ENCODE results near the gene NR2F2.

NR2F2 gene

DNA sequence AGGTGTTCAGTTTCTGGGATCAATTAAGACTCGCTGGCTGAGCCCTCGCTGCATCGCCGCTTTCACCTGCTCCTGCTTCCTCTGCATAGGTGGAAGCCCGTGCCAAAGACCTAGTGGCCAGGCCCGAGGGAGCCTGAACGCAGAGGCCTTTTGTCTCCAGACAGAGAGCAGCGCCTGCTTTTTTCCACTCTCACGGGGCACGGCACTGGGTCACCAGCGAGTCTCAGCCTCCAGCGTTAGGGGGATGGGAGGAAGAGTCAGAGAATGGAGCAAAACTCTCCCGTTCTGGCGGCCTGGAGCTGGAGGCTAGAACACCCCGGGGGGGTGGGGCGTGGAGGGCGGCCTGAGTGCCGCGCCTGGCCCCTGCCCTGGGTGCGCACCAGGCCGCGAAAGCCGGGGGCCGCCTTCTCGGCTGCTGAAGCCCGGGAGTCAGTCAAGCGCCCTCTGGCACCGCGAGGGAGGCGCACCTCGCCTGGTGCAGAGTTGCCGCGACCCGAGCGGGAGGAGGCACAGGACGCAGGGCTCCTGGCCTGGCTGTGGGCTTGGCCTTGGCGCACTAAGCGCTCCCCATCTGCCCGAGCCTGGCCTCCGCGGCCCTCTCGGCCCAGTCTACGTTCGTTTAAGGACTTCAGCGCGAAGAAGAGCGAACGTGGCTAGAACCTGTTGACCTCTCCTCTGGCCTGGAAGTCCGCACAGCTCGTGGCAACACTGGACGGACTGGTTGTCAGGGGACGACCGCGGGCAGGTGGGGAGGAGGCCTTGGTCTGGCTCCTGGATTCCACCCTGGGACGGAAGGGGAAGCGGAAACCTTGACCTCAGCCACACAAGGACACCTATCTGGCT is 21.5 kb downstream of the NR2F2 start:
- no peaks in the 10 kb centered on the region for H3K36me3 ChIP-seq (ENCODE audit: control insufficient read depth, insufficient read depth, low read length)
- no peak overlapping the region for H3K4me3 ChIP-seq (ENCODE audit: extremely low read depth, insufficient read depth, low read length, poor library complexity, severe bottlenecking)
- no peaks in the 10 kb centered on the region for H3K9me3 ChIP-seq (ENCODE audit: control insufficient read depth, low read length)
- H3K27ac ChIP-seq (ENCODE audit: low read depth, low read length, severe bottlenecking): no peak overlapping the region
- H3K4me1 ChIP-seq (ENCODE audit: control insufficient read depth, insufficient read depth, low read length, poor library complexity, severe bottlenecking): peaks cover 7% of the 10 kb centered on the region
- WGBS, 2 experiments (ENCODE audit: insufficient coverage in 2 of 2): 3% methylated on average over 41 to 53 of the region's 56 CpGs

DNA sequence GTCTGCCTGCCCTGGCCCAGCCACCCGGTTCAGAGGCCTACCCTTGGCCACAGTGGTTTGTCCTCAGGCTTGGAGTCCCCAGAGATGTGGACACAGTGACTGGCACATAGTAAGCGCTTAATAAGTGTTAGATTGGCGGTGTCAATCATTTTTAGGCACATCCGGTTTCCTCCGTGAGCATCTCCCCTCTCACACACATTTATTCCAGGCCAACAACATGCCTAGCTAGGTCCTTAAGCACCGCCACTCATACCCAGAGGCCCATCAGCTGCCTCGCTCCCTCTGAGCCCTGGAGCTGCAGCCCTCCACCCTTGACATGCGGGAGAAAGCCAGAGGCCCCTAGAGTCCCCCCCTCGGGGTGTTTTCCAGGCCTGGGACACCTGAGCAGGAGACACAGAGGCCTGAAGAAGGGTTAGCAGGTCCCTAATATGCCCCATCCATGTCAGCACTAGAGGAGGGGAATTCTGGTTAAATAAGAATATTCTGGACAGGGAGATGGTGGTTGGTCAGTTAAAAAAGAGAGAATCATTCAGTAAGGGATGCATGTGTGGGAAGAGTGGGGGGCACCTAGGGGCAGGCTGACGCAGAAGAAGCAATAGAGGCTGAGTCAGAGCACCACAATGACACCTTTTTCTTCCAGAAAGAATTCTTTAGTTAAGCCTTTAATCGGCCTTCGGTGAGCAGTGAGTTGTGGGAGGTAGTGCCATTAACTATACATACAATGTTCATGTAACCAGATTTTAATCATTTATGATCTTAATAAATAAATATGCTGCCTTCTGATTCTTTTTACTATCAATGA is 22.3 kb downstream of the NR2F2 start:
- peaks cover 10% of the 10 kb centered on the region for H3K4me1 ChIP-seq (ENCODE audit: control insufficient read depth, insufficient read depth, low read length, poor library complexity, severe bottlenecking)

DNA sequence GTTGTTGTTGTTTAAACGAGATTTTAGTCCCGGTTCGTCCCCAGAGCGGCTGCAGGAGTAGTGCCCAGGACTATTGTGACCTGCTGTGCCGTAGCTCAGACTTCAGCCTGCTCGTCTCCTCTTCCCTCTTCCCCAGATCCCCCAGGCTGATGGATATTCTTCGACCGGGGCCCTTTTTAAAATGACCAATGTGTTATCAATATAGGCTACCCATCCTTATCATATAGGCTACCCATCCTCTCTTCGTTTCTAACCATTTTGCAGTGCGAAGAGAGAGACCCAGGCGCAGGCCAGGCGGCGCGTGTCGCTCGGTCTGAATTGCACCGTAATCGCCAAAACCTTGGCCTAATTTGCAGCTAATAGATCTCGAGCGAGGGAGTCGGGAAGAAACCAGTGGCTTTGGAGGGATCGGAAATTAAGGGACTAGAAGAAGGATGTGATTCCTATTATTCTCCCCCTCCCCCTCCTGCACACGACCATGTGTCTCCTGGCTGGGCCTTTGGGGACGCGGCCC is 23.0 kb downstream of the NR2F2 start:
- peaks cover 17% of the 10 kb centered on the region for H3K4me1 ChIP-seq (ENCODE audit: control insufficient read depth, insufficient read depth, low read length, poor library complexity, severe bottlenecking)
- H3K4me3 ChIP-seq (ENCODE audit: extremely low read depth, insufficient read depth, low read length, poor library complexity, severe bottlenecking): no peak overlapping the region
- no peak overlapping the region for H3K27ac ChIP-seq (ENCODE audit: low read depth, low read length, severe bottlenecking)
- WGBS, 2 experiments (ENCODE audit: insufficient coverage in 2 of 2): 1 to 7% methylated on average over 13 to 16 of the region's 25 CpGs
- H3K36me3 ChIP-seq (ENCODE audit: control insufficient read depth, insufficient read depth, low read length): no peaks in the 10 kb centered on the region
- H3K9me3 ChIP-seq (ENCODE audit: control insufficient read depth, low read length): no peaks in the 10 kb centered on the region

More for the DNA sequence above, 22.3 kb downstream of the NR2F2 start:
- H3K27ac ChIP-seq (ENCODE audit: low read depth, low read length, severe bottlenecking): no peak overlapping the region
- 9 to 33% methylated on average over 4 to 6 of the region's 12 CpGs for WGBS, 2 experiments (ENCODE audit: insufficient coverage in 2 of 2)
- H3K4me3 ChIP-seq (ENCODE audit: extremely low read depth, insufficient read depth, low read length, poor library complexity, severe bottlenecking): no peak overlapping the region
- H3K9me3 ChIP-seq (ENCODE audit: control insufficient read depth, low read length): no peaks in the 10 kb centered on the region
- no peaks in the 10 kb centered on the region for H3K36me3 ChIP-seq (ENCODE audit: control insufficient read depth, insufficient read depth, low read length)

DNA sequence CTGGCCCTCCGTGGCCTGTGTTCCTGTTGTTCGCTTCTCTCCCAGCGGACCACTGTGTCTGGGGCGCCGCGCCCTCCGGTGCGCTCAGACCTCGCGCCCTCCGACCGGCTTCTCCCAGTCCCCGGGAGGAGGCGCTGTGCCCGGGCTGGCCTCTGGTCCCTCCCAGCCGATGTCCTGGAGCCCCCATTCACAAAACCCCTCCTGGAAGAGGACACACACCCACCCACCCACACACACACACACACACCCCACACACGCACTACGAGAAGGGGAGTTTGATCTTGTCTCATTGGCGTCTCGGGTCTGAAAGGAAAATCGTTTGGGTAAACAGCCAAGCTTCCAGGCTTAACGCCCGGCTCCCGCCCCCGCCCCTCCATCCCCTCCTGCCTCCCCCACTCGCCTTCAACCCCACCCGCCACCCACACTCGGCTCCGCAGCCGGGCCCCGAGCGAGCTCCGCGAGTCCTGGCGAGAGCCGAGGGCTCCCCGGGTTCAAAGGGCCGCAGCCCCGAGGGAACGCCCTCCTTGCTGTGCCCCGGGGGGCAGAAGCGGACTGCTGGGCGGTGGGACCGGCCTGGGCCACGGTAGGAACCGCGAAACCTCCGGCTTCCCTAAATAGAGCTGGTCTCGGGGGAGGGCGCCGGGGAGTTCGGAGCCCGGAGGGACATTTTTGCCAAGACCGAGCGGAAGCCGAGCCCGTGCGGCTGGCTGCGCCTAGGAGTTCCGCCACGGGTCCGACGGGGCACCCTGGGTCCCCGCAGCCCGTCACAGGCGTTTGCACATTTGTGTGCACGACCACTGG is 23.6 kb downstream of the NR2F2 start:
- WGBS, 2 experiments (ENCODE audit: insufficient coverage in 2 of 2): 1% methylated on average over 43 to 48 of the region's 67 CpGs
- Histone ChIP-seq H3K36me3 (ENCODE audit: control insufficient read depth, insufficient read depth, low read length) (no peaks in the 10 kb centered on the region), H3K4me1 (ENCODE audit: control insufficient read depth, insufficient read depth, low read length, poor library complexity, severe bottlenecking) (peaks cover 20% of the 10 kb centered on the region), H3K27ac (ENCODE audit: low read depth, low read length, severe bottlenecking) (no peak overlapping the region), H3K4me3 (ENCODE audit: extremely low read depth, insufficient read depth, low read length, poor library complexity, severe bottlenecking) (peak overlapping the region; percentile 27), H3K9me3 (ENCODE audit: control insufficient read depth, low read length) (no peaks in the 10 kb centered on the region)

DNA sequence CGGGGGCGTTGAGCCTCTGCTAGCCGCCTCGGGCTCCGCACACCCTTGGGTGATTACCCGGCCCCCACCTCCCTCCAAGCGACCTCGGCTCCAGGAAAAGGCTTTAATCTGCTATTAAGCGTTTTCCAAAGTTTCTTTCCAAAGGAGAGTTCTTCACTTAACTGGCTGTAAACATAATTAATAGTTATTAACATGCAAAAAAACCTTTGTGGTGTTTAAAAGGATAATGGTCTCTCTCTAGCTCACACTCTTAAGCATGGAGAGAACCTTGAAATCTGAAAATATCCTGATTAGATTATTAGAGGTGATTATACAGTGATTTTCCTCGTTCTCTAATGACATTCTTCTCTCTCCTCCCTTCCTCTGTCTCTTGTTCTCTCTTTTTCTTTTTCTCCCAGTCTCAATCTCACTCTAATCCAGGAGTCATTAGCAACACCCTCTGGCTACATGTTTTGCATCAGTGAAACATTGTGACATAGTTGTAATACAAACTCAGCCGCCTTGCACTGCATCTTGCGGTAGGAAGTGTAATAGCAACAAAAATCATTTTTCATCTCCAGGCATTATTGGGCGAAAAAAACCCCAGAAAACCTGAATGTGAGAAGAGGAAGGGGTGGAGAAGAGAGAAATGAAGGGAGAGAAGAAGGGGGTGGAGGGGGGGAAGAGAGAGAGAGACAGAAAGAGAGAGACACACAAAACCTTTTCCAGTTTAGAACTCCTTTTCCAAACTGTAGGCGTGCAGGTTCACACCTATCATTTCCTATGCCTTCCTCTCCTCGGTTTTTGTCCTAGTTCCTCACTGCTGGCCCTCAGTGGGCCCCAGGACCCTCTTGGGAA is 24.4 kb downstream of the NR2F2 start:
- peaks cover 25% of the 10 kb centered on the region for H3K4me1 ChIP-seq (ENCODE audit: control insufficient read depth, insufficient read depth, low read length, poor library complexity, severe bottlenecking)
- H3K4me3 ChIP-seq (ENCODE audit: extremely low read depth, insufficient read depth, low read length, poor library complexity, severe bottlenecking): peak overlapping the region; percentile 27
- WGBS, 2 experiments (ENCODE audit: insufficient coverage in 2 of 2): 5 to 8% methylated on average over 2 to 11 of the region's 15 CpGs
- H3K36me3 ChIP-seq (ENCODE audit: control insufficient read depth, insufficient read depth, low read length): no peaks in the 10 kb centered on the region
- no peak overlapping the region for H3K27ac ChIP-seq (ENCODE audit: low read depth, low read length, severe bottlenecking)
- H3K9me3 ChIP-seq (ENCODE audit: control insufficient read depth, low read length): no peaks in the 10 kb centered on the region

DNA sequence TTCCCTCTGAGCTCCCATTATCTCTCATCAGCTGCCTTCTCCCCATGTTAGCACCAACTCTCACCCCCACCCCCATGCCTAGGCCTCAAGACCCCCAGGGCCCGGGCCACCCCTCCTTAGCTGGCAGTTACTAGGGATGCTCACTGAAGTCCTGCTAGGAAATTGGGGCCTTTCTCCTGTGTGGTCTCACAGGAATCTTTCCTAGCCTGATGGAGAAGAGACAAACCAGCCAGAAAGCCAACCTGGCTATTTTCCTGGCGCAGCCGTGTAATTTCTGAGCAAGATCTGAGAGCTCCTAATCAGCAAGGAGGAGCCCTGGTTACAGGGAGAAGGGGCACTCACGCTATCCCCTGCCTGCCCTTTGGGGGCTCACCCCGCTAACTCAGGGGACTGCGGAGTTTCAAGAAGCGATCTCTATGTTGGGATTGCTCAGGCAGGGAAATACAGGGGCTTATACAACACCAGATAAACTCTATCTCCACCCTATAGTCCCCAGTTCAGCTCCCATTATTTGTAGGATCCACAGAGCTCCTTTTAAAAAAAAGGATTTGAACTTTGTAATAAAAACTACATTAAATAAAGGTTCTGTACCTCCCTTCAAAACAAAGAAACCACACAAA is 25.2 kb downstream of the NR2F2 start:
- Histone ChIP-seq H3K27ac (ENCODE audit: low read depth, low read length, severe bottlenecking) (no peak overlapping the region), H3K4me3 (ENCODE audit: extremely low read depth, insufficient read depth, low read length, poor library complexity, severe bottlenecking) (no peak overlapping the region), H3K36me3 (ENCODE audit: control insufficient read depth, insufficient read depth, low read length) (no peaks in the 10 kb centered on the region), H3K4me1 (ENCODE audit: control insufficient read depth, insufficient read depth, low read length, poor library complexity, severe bottlenecking) (peaks cover 25% of the 10 kb centered on the region), H3K9me3 (ENCODE audit: control insufficient read depth, low read length) (no peaks in the 10 kb centered on the region)
- 5 to 8% methylated on average over 4 to 7 of the region's 7 CpGs for WGBS, 2 experiments (ENCODE audit: insufficient coverage in 2 of 2)

DNA sequence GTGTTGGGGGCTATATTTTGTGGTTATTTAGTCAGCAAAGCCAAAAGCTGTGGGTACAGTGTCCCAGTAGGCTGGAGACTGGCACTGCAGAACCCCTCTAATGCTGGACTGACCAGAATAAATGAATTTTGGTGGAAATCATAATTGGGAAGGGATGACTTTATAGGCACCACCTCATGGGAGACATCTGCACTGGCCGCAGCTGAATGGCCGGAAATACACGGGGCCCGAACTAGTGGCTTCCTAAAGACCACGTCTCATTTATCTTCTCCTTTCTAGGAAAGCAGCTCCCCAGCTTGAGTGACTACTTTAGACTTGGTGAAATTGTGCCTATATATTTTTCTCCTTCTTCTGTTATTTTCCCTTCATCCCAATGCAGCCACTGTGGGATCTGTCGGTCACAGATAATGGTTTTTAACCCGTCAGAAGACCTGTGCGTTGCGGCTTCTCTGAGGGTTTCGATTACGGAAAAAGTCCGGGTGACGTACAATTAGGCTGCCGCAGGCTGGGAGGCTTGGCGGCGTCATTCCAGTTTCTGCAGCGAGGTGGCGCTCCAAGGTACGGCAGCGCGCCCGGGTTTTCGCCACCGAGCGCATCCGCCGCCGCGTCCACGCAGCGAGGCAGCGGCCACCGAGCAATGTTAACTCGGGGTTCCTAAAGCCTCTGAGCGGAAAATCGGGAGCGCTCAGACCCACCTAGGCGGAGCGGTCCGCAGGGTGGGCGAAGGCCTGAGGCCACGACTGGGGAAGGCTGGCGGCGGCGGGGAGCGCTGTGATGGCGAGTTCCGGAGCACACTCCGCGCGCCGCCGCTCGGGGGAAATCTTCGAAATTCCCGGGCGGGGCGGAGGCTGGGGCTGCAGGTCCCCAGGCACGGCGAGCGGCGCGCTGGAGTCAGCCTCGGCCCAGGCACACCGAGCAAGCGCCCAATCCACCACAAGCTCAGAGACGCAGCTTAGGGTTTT is 26.3 kb downstream of the NR2F2 start:
- 0 to 1% methylated on average over 50 to 59 of the region's 67 CpGs for WGBS, 2 experiments (ENCODE audit: insufficient coverage in 2 of 2)
- H3K4me3 ChIP-seq (ENCODE audit: extremely low read depth, insufficient read depth, low read length, poor library complexity, severe bottlenecking): peak overlapping the region; percentile 42
- H3K36me3 ChIP-seq (ENCODE audit: control insufficient read depth, insufficient read depth, low read length): no peaks in the 10 kb centered on the region
- peaks cover 31% of the 10 kb centered on the region for H3K4me1 ChIP-seq (ENCODE audit: control insufficient read depth, insufficient read depth, low read length, poor library complexity, severe bottlenecking)
- no peak overlapping the region for H3K27ac ChIP-seq (ENCODE audit: low read depth, low read length, severe bottlenecking)
- H3K9me3 ChIP-seq (ENCODE audit: control insufficient read depth, low read length): no peaks in the 10 kb centered on the region

DNA sequence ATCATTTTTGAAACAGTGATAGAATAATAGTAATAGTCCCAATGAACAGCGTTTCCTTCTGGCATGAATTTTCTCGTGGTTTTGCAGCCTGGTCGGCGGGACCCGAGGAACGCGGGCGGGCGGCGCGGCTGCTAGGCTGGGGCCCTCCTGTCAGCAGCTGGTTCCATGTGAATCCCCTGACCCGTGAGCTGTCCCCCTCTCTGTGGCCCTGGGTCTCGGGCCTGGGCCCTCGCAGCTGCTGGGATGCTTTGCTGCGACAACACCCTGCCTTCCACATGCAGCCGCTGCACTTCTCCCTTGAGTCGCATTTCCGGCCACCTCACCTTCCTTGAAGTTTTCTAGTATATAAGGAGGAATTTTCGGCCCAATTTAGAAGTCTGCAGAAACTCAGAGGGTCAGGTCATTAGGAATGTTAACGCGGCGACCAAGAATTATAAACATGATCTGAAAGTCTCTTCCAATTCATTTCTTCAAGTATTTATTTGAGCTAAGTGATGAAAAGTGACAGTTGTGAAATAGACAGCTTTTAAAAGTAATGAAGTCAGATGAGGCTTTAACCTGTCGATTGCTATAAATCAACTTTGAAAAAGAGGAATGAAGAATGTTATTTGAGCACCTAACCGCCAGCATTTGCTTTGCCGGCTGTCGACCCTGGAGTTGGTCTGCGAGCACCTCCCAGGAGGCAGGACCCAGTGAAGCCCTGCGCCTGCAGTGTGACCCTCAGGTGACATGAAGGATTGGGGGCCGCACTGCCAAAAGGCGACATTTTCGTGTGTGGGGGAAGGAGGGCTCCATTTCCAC is 27.7 kb downstream of the NR2F2 start:
- no peak overlapping the region for H3K27ac ChIP-seq (ENCODE audit: low read depth, low read length, severe bottlenecking)
- H3K36me3 ChIP-seq (ENCODE audit: control insufficient read depth, insufficient read depth, low read length): no peaks in the 10 kb centered on the region
- no peaks in the 10 kb centered on the region for H3K9me3 ChIP-seq (ENCODE audit: control insufficient read depth, low read length)
- peaks cover 36% of the 10 kb centered on the region for H3K4me1 ChIP-seq (ENCODE audit: control insufficient read depth, insufficient read depth, low read length, poor library complexity, severe bottlenecking)
- no peak overlapping the region for H3K4me3 ChIP-seq (ENCODE audit: extremely low read depth, insufficient read depth, low read length, poor library complexity, severe bottlenecking)
- WGBS, 2 experiments (ENCODE audit: insufficient coverage in 2 of 2): 7 to 11% methylated on average over 22 of the region's 31 CpGs

Measured in mesodermal cell (in vitro differentiated cells).